Tibial artery (tissue), 4 donors: ENCODE data around the gene MED9.

Source experiments
- DNase-seq, 2 donors: peaks; one replicate each; pipeline ENCODE4 v3.0.0-alpha.2; 2019
- H3K27ac ChIP-seq, 2 donors: fragments of 200-600 bp; sonication (generic) in 1 of 2; 1 replicate in 1 of 2; 2 replicates in 1 of 2; pipeline ENCODE4 v1.5.1; 2018 to 2019; ENCODE audit warnings: mild to moderate bottlenecking in 1 of 2
- H3K27me3 ChIP-seq, 2 donors: fragments of 200-600 bp; sonication (generic) in 1 of 2; one replicate each; pipeline versions ENCODE4 v1.5.1 to v1.6.0; 2016 to 2019
- H3K36me3 ChIP-seq, 3 donors: fragments of 200-600 bp; sonication (generic) in 2 of 3; one replicate each; pipeline ENCODE4 v1.5.1; 2016 to 2019; ENCODE audit warnings: mild to moderate bottlenecking in 2 of 3
- H3K4me1 ChIP-seq, 4 donors: fragments of 200-600 bp; sonication (generic) in 2 of 4; 1 replicate in 3 of 4; 2 replicates in 1 of 4; pipeline ENCODE4 v1.5.1; 2016 to 2019
- H3K4me3 ChIP-seq, 2 donors: fragments of 200-600 bp; sonication (generic) in 1 of 2; 1 replicate in 1 of 2; 2 replicates in 1 of 2; pipeline ENCODE4 v1.5.1; 2018 to 2019; ENCODE audit warnings: mild to moderate bottlenecking in 2 of 2
- H3K9me3 ChIP-seq, 3 donors: fragments of 200-600 bp; sonication (generic) in 1 of 3; one replicate each; pipeline ENCODE4 v1.5.1; 2016 to 2019
- CTCF ChIP-seq, 2 experiments: fragments of 200-600 bp in 1 of 2; fragments of 450-650 bp in 1 of 2; IDR thresholded peaks; one replicate each; pipeline ENCODE4 v1.5.1; 2017 to 2019; ENCODE audit warnings: antibody characterized with exemption in 2 of 2, mild to moderate bottlenecking in 1 of 2, moderate library complexity in 1 of 2
- intact Hi-C: fragments of 100-400 bp; cut with DNase I; formaldehyde crosslinking; loops from one replicate; pipeline ENCODE4 v1.15.0; 2023; ENCODE audit warnings: low total_unique reads

Gene MED9

DNA sequence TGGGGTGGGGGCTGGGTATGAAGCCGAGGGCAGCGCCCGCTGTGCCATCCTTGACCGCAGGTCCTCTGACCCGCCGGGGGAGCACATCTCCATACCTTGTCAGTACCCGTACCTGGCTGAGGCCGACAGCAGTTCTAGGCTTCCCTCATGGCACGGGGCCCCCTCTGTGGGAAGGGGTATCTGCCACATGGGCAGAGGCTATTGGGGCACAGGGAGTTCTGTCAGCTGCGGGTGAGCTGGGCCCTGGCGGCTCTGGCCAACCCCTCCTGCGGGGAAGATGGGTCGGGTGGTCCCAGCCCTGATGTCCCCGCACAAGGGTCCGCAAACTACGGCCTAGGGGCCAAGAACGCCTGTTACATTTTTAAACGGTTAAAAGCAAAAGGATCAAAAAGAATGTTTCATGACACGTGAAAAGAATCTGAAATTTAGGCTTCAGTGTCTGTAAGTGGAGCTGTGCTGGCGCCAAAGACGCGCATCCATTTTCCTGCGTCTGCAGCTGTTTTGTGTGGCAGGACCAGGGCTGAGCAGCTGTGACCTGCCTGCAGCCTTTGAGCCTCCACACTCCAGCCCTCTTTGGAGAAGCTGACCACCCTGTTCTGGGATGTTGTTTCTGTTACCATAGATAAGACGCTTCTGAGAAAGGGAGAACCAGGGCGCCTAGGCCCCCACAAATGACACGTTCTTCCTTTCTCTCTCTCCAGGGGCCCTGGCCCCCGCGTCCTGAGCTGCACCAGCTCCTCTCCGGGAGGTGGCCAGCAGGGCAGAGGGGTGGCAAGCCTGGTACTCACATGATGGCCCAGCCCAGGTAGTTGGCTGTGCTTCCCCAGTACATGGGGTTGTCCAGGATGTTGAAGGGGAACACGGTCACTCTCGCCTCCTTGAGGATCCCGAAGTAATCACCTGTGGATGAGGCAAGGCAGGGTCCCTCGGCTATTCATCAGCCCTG, 32.1 kb downstream of the MED9 start:
- Histone ChIP-seq H3K36me3 (peaks cover 0 to 4% (median 0%) of the 10 kb centered on the region in 3 donors), H3K4me1 (peaks cover 0 to 14% (median 0%) of the 10 kb centered on the region in 4 donors), H3K9me3 (no peaks in the 10 kb centered on the region), H3K27ac (no peak overlapping the region), H3K4me3 (no peak overlapping the region), H3K27me3 (no peaks in the 10 kb centered on the region)
- no peak for DNase-seq
- intact Hi-C loops, result no loop called here
- TF ChIP-seq CTCF (IDR thresholded peaks at IDR 0.05), result no peak

DNA sequence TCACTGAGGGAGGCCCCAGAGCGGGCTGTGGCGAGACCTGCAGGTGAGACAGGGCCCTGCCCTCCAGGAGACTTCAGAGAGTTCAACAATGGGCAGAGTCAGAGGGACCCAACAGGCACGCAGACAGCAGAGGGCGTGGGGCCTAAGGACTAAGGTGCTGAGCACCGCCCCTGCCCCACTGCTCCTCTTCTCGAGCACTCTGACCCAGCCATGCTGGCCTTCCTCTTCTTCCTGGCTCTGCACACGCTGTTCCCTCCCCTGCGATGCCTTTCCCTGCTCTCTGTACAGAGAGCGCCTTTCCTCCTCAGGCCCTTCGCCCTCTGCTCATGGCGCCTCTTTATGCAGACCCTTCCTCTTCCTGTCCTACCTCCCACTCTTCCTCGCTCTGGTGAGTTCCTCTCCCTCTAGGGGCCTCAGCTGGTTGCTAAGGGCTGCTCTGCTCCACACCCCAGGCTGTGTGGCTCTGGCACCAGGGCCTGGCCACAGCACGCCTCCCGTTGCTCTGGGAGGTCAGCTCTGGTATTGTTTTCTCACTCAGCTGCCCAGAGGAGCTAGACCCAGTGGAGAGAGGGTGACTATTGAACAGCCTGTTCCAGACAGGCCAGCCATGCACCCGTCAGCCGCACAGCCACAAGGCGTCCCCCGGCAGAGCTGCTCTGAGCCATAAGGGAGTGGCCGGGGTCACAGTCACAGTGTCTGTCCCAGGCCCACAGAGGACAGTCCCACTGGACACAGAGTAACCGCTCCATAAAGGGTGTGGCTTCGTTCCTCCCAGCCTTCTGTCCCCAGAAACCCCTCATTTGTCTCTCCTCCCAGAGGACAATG, 33.0 kb downstream of the MED9 start:
- Histone ChIP-seq H3K27me3 (no peaks in the 10 kb centered on the region), H3K4me1 (peaks cover 0 to 14% (median 0%) of the 10 kb centered on the region in 4 donors), H3K36me3 (peaks cover 0 to 4% (median 0%) of the 10 kb centered on the region in 3 donors), H3K27ac (no peak overlapping the region), H3K4me3 (no peak overlapping the region), H3K9me3 (no peaks in the 10 kb centered on the region)
- no peak for DNase-seq
- intact Hi-C loops, result no loop called here
- TF ChIP-seq CTCF (IDR thresholded peaks at IDR 0.05), result no peak

DNA sequence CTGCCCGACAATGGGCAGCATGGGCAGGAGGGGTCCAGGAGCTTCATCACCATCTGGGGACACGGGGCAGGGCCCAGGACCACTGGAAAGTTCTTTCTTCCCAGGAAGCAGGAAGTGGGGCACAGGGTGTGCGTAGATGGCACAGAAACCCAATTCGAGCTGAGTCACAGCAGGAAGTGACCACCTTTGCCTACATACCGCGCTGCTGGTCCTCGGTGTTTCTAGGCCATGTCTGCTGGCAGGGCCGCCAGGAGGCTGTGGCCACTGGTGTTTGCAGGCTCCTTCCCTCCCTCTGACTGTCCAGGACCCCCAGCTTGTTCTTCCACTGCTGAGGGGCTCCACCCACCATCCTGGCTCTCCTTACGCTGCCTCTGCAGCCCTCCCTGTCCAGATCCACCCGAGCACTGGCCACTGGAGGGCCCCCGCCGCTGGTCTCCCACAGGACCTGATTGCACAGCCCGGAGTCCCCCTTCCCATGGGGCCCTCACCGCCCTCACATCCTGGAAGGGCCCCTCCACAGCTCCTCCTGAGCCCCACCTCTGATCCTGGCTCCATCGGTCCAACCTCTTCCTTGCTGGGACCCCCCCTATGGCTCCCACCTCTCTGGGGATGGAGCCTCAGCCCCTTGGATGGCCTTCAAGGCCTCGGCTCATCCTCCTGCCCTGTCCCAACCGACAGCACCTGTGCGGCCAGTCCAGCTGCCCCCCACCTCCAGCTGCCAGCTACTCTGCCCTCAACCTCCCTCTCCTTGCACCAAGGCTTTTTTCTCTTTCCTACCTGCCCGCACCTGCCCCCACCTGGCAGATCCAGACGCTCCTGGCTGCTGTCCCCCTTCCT, 33.9 kb downstream of the MED9 start:
- Histone ChIP-seq H3K27ac (no peak overlapping the region), H3K4me3 (no peak overlapping the region), H3K4me1 (peaks cover 0 to 14% (median 0%) of the 10 kb centered on the region in 4 donors), H3K9me3 (no peaks in the 10 kb centered on the region), H3K36me3 (peaks cover 0 to 4% (median 0%) of the 10 kb centered on the region in 3 donors), H3K27me3 (no peaks in the 10 kb centered on the region)
- TF ChIP-seq CTCF (IDR thresholded peaks at IDR 0.05), result no peak
- DNase-seq, result no peak
- intact Hi-C loops, result no loop called here

- Histone ChIP-seq H3K36me3 (peaks cover 0 to 4% (median 0%) of the 10 kb centered on the region in 3 donors), H3K27ac (no peak overlapping the region), H3K27me3 (no peaks in the 10 kb centered on the region), H3K9me3 (no peaks in the 10 kb centered on the region), H3K4me1 (peaks cover 0 to 14% (median 0%) of the 10 kb centered on the region in 4 donors), H3K4me3 (no peak overlapping the region)
- no peak for TF ChIP-seq CTCF (IDR thresholded peaks at IDR 0.05)
- DNase-seq, result no peak
- intact Hi-C loops, result no loop called here
Observed at GRCh38 chr17:17511293-17511741, 34.5 kb downstream of the MED9 start.
